Measurements from ENCODE around the gene DERA.
"Not testable (repeated sequence)": the region's sequence is repeated elsewhere in the genome, so short reads cannot be mapped to it uniquely, and the experiment has no call there.

Gene DERA

GRCh38 chr12:15967053-15967452 lies 55.9 kb downstream of the DERA start:
- DNase-seq = not testable (repeated sequence)

- no peak for DNase-seq
Observed at GRCh38 chr12:15971211-15971610, 60.1 kb downstream of the DERA start.

- DNase-seq = no peak
Observed at GRCh38 chr12:15972894-15973293, 61.8 kb downstream of the DERA start.

- no peak for DNase-seq
Observed at GRCh38 chr12:15977999-15978951, 67.1 kb downstream of the DERA start.

GRCh38 chr12:15979096-15980092 lies 68.3 kb downstream of the DERA start:
- DNase-seq = no peak

- DNase-seq = no peak
Observed at GRCh38 chr12:15982071-15982470, 70.9 kb downstream of the DERA start.

- peak in 1 of 2 experiments; percentile 39 for DNase-seq
Observed at GRCh38 chr12:15982471-15982870, 71.3 kb downstream of the DERA start.

- DNase-seq = peak in 1 of 2 experiments; percentile 5
Observed at GRCh38 chr12:15982921-15983320, 71.8 kb downstream of the DERA start.

- no peak for DNase-seq
Observed at GRCh38 chr12:15984097-15984800, 73.1 kb downstream of the DERA start.

- DNase-seq = no peak
Observed at GRCh38 chr12:15984963-15985362, 73.8 kb downstream of the DERA start.

GRCh38 chr12:15987696-15988095 lies 76.6 kb downstream of the DERA start:
- DNase-seq = no peak

GRCh38 chr12:15988983-15989755 lies 78.0 kb downstream of the DERA start:
- no peak for DNase-seq

GRCh38 chr12:15995801-15996200 lies 84.7 kb downstream of the DERA start:
- DNase-seq = no peak

GRCh38 chr12:15996254-15996653 lies 85.1 kb downstream of the DERA start:
- peak in 1 of 2 experiments; percentile 43 for DNase-seq

GRCh38 chr12:15996948-15997347 lies 85.8 kb downstream of the DERA start:
- no peak for DNase-seq

GRCh38 chr12:15997910-15998309 lies 86.8 kb downstream of the DERA start:
- no peak for DNase-seq

- no peak for DNase-seq
Observed at GRCh38 chr12:16002880-16003279, 91.7 kb downstream of the DERA start.

GRCh38 chr12:16003460-16003859 lies 92.3 kb downstream of the DERA start:
- no peak for DNase-seq

- no peak for DNase-seq
Observed at GRCh38 chr12:16006752-16007151, 95.6 kb downstream of the DERA start.

GRCh38 chr12:16008421-16008824 lies 97.3 kb downstream of the DERA start:
- no peak for DNase-seq

- peak; percentile 54 to 80 for DNase-seq
Observed at GRCh38 chr12:16012117-16012516, 101.0 kb downstream of the DERA start.

GRCh38 chr12:16013722-16014121 lies 102.6 kb downstream of the DERA start:
- not testable (repeated sequence) for DNase-seq
